Smooth muscle cell (in vitro differentiated cells): ENCODE results near the gene PPP1R37. TPM values are rescaled to one million over a fixed set of nuclear protein-coding genes. Genes with fewer than 3 reads are reported as not detected.

Experiments
- DNase-seq: peaks from one replicate; lab custom pipeline; 2025; ENCODE audit not compliant: unreplicated experiment; lab: John Stamatoyannopoulos, UW
- H2AFZ ChIP-seq: fragments of 200-600 bp; sonication (generic); 2 replicates; pipeline ENCODE4 v1.6.0; 2016; ENCODE audit warnings: antibody characterized with exemption, low read depth, mild to moderate bottlenecking
- H3F3A ChIP-seq: fragments of 200-600 bp; sonication (generic); 2 replicates; pipeline ENCODE4 v1.6.0; 2017; ENCODE audit warnings: antibody characterized with exemption, low read depth
- H3K27ac ChIP-seq: fragments of 200-600 bp; sonication (generic); 2 replicates; pipeline ENCODE4 v1.5.1; 2016; ENCODE audit warnings: low read depth, mild to moderate bottlenecking
- H3K27me3 ChIP-seq: fragments of 200-600 bp; sonication (generic); 2 replicates; pipeline ENCODE4 v1.6.1; 2016; ENCODE audit warnings: low read depth, mild to moderate bottlenecking
- H3K36me3 ChIP-seq: fragments of 200-600 bp; sonication (generic); 2 replicates; pipeline ENCODE4 v1.5.1; 2016; ENCODE audit warnings: low read depth
- H3K4me1 ChIP-seq: fragments of 200-600 bp; sonication (generic); 2 replicates; pipeline ENCODE4 v1.5.1; 2016; ENCODE audit warnings: low read depth
- H3K4me2 ChIP-seq: fragments of 200-600 bp; sonication (generic); 2 replicates; pipeline ENCODE4 v1.6.0; 2016; ENCODE audit warnings: mild to moderate bottlenecking
- H3K4me3 ChIP-seq: fragments of 200-600 bp; sonication (generic); 2 replicates; pipeline ENCODE4 v1.5.1; 2016; ENCODE audit warnings: mild to moderate bottlenecking
- H3K79me2 ChIP-seq: fragments of 200-600 bp; sonication (generic); 2 replicates; pipeline ENCODE4 v1.6.0; 2016; ENCODE audit warnings: low read depth, mild to moderate bottlenecking
- H3K9ac ChIP-seq: fragments of 200-600 bp; sonication (generic); 2 replicates; pipeline ENCODE4 v1.6.0; 2016; ENCODE audit warnings: low read depth
- H3K9me3 ChIP-seq: fragments of 200-600 bp; sonication (generic); replicated peaks from 2 replicates; pipeline ENCODE4 v1.5.1; 2016; ENCODE audit warnings: low read depth
- H4K20me1 ChIP-seq: fragments of 200-600 bp; sonication (generic); 2 replicates; pipeline ENCODE4 v1.6.0; 2016; ENCODE audit warnings: low read depth
- CTCF ChIP-seq: fragments of 200-600 bp; sonication (generic); IDR thresholded peaks from 2 replicates; pipeline ENCODE4 v1.5.1; 2017; ENCODE audit warnings: borderline replicate concordance, mild to moderate bottlenecking, antibody characterized with exemption; ENCODE audit not compliant: insufficient read depth, poor library complexity, severe bottlenecking
- WGBS: methylation state at CpG from one replicate; pipeline ENCODE4 v1.1.7; 2016; ENCODE audit warnings: low lambda C conversion rate; 5-methylcytosine and 5-hydroxymethylcytosine counted together
- polyA plus RNA-seq: library from polyadenylated mRNA; unstranded; fragments of >200 nt; fragmentation: Nextera tagmentation; extraction: Ambion mirVana; gene quantifications from 2 replicates; pipeline ENCODE4 v1.2.1, GENCODE V29; 2016
- total RNA-seq: library from RNA; depleted of rRNA; stranded (reverse); fragments of >200 nt; gene quantifications from 2 replicates; pipeline ENCODE4 v1.2.3, GENCODE V29; 2014

The PPP1R37 gene
- total and polyA plus RNA-seq, 2 experiments from 2014 or later = 8.2 to 11.7 TPM

DNA sequence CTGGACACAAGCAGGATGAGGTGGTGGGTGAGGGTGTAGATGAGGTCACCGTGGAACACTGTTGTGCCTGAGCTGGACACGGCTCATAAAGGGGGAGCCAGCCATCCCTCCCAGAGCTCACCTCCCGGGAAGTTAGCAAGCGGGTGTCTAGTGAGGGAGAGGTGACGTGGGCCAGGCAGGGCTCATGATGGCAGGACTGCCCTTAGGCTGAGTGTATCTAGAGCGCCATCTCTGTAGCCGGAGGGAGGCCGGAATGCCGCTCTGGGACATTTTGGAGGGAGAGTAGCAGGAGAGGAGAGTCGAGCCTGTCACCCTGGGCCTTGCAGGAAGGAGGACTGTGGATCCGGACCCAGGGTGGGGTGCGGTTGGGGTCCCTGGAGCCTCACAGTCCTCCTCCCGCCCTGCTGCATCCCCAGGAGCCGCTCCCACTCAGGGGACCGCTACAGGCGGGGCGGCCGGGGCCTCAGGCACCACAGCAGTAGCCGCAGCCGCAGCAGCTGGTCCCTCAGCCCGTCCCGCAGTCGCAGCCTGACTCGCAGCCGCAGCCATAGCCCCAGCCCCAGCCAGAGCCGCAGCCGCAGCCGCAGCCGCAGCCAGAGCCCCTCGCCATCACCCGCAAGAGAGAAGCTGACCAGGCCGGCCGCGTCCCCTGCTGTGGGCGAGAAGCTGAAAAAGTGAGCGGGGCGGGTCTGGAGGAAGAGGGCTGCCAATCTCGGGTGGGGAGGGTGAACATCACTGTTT, 25.9 kb upstream of the PPP1R37 start:
- no peaks in the 10 kb centered on the region for H3K4me1 ChIP-seq
- no peak overlapping the region for H3K4me2 ChIP-seq
- no peak for TF ChIP-seq CTCF
- no peak overlapping the region for H2AFZ ChIP-seq
- 98% methylated on average over 37 of the region's 38 CpGs for whole genome bisulfite sequencing
- no peak overlapping the region for H3K9ac ChIP-seq
- H3K27me3 ChIP-seq = no peaks in the 10 kb centered on the region
- no peaks in the 10 kb centered on the region for H3K79me2 ChIP-seq
- H3K27ac ChIP-seq = no peak overlapping the region
- H3K4me3 ChIP-seq = no peak overlapping the region
- H3K36me3 ChIP-seq = no peaks in the 10 kb centered on the region
- no peaks in the 10 kb centered on the region for H3K9me3 ChIP-seq
- DNase-seq = no peak
- H4K20me1 ChIP-seq = peaks cover 13% of the 10 kb centered on the region
- H3F3A ChIP-seq = no peaks in the 10 kb centered on the region

- Histone ChIP-seq H3K4me1 (no peaks in the 10 kb centered on the region), H3K36me3 (no peaks in the 10 kb centered on the region), H3K9me3 (no peaks in the 10 kb centered on the region), H3K4me3 (no peak overlapping the region), H4K20me1 (peaks cover 13% of the 10 kb centered on the region), H3K27me3 (no peaks in the 10 kb centered on the region), H3K27ac (no peak overlapping the region), H2AFZ (no peak overlapping the region), H3K9ac (no peak overlapping the region), H3F3A (no peaks in the 10 kb centered on the region), H3K79me2 (no peaks in the 10 kb centered on the region), H3K4me2 (no peak overlapping the region)
- no peak for DNase-seq
- WGBS = no CpG with 5 or more reads among the region's 10 CpGs
- no peak for TF ChIP-seq CTCF
Measured at GRCh38 chr19:45068041-45068440, 24.9 kb upstream of the PPP1R37 start.

DNA sequence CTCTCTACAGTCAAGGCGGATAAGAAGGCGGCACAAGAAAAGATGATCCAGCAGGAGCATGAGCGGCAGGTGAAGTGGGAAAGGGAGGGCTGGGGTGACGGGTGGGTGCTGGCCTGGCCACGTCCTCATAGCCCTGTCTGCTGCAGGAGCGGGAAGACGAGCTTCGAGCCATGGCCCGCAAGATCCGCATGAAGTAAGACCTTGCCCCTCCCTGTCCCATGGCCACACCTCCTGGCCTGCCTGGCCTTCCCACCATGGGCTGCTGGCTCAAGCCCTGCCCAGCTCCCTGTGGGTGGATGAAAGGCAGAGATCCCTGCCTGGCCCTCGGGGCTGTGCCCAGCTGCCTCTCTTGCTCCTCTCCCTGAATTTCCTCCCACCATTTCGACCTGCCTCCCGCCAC, 23.9 kb upstream of the PPP1R37 start:
- no peaks in the 10 kb centered on the region for H3K4me1 ChIP-seq
- 70% methylated on average over 13 of the region's 13 CpGs for WGBS
- DNase-seq = no peak
- no peaks in the 10 kb centered on the region for H3K79me2 ChIP-seq
- TF ChIP-seq CTCF = no peak
- no peaks in the 10 kb centered on the region for H3K9me3 ChIP-seq
- H3K27ac ChIP-seq = no peak overlapping the region
- H3K9ac ChIP-seq = no peak overlapping the region
- H3K27me3 ChIP-seq = no peaks in the 10 kb centered on the region
- H2AFZ ChIP-seq = no peak overlapping the region
- H3K4me3 ChIP-seq = no peak overlapping the region
- H4K20me1 ChIP-seq = peaks cover 13% of the 10 kb centered on the region
- H3F3A ChIP-seq = no peaks in the 10 kb centered on the region
- H3K36me3 ChIP-seq = no peaks in the 10 kb centered on the region
- no peak overlapping the region for H3K4me2 ChIP-seq

DNA sequence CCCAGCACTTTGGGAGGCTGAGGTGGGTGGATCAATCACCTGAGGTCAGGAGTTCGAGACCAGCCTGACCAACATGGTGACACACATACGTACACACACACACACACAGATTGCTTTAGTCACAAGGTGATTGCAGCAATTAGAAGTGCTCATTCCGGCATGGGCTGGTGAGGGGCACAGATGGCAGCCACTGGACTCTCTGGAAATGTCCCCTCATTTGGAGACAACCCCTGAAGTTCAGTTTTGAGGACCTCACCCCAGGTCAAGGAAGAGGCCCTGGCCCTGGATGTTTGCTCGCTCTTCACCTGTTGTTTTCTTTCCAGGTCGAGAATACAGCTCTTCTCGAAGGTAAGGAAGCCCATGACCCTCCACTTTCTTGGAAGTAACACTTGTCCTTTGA, 22.8 kb upstream of the PPP1R37 start:
- no peak overlapping the region for H3K4me3 ChIP-seq
- no peaks in the 10 kb centered on the region for H3K27me3 ChIP-seq
- H3K79me2 ChIP-seq = no peaks in the 10 kb centered on the region
- no peaks in the 10 kb centered on the region for H3K36me3 ChIP-seq
- H3K9ac ChIP-seq = no peak overlapping the region
- no peak overlapping the region for H2AFZ ChIP-seq
- H3K27ac ChIP-seq = no peak overlapping the region
- H3K9me3 ChIP-seq = no peaks in the 10 kb centered on the region
- no peak overlapping the region for H3K4me2 ChIP-seq
- H4K20me1 ChIP-seq = peaks cover 6% of the 10 kb centered on the region
- no peak for TF ChIP-seq CTCF
- WGBS = 98% methylated on average over 6 of the region's 6 CpGs
- H3K4me1 ChIP-seq = peaks cover 9% of the 10 kb centered on the region
- H3F3A ChIP-seq = peaks cover 8% of the 10 kb centered on the region
- no peak for DNase-seq
